HL-60/S4 treated with retinoic acid at 250 ng/mL for 4 days and 3 days (cell line): ENCODE measurements around the gene ATP5F1D.

ENCODE experiments used
- in situ Hi-C: fragments of 300-500 bp; cut with MboI; formaldehyde crosslinking; loops from 2 replicates; pipeline ENCODE4 v1.7.0; 2022; ENCODE audit warnings: low sequenced_read_pairs

The ATP5F1D gene

DNA sequence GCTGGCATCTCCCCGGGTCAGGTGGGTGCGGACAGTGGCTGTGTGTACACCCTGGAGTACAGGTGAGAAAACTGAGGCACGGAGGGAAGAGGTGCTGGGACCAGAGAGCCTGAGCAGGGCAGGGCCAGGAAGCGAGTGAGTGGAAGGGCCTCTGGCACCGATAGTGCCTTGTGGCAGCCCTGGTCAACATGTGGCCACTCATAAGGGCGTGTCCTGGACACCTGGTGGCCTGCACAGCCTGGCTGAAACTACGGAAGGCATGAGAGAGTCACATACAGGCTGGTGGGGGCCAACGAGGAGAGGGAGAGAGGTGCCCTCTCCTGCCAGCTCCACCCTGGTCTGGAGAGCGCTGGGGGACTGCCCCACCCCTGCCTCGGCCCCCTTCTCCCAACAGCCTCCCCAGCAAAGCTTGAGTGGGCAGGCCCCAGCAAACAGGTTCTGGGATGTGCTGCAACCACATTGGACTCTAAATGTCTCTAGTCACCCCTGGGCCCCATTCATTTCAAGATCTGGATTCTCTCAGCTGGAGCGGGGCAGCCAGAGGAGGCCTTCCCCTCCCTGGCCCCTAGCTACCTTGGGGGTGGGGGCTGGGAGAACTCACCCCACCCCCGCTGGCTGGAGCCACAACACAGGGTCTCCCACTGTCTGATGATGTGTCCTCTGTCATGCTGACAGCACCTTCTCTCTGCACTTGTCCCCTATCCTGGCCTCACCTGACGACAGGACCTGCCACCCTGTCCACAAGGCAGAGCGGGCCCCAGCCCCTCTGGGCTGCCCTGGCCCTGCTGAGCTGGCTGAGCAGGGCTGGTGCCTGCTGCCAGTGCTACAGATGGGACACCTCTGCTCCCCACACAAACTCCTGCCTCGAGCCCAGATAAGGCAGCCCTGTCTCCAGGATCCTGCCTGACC, 9.6 kb upstream of the ATP5F1D start:
- in situ Hi-C loops, result no loop called here

DNA sequence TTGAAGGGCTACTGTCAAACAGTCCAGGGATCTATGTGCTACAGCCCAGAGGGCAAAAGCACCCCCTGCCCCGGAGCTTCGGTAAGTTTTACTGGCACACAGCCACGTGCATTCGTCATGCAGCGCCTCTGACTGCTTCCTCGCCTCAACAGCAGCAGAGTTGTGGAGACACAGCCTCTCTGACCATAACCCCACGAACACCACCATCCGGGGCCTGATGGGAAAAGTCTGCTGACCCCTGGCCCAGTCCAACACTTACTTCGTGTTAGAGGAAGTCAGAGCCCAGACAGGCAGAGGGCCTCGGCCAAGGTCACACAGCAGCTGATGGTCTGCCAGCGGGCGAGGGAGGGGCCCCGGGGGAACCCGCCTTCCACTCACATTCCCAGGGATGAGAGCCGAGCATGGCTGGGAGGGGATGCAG, 8.9 kb upstream of the ATP5F1D start:
- in situ Hi-C loops, result no loop called here

- in situ Hi-C loops, result no loop called here
These were observed 8.4 kb upstream of the ATP5F1D start for GRCh38 chr19:1233115-1233667.

DNA sequence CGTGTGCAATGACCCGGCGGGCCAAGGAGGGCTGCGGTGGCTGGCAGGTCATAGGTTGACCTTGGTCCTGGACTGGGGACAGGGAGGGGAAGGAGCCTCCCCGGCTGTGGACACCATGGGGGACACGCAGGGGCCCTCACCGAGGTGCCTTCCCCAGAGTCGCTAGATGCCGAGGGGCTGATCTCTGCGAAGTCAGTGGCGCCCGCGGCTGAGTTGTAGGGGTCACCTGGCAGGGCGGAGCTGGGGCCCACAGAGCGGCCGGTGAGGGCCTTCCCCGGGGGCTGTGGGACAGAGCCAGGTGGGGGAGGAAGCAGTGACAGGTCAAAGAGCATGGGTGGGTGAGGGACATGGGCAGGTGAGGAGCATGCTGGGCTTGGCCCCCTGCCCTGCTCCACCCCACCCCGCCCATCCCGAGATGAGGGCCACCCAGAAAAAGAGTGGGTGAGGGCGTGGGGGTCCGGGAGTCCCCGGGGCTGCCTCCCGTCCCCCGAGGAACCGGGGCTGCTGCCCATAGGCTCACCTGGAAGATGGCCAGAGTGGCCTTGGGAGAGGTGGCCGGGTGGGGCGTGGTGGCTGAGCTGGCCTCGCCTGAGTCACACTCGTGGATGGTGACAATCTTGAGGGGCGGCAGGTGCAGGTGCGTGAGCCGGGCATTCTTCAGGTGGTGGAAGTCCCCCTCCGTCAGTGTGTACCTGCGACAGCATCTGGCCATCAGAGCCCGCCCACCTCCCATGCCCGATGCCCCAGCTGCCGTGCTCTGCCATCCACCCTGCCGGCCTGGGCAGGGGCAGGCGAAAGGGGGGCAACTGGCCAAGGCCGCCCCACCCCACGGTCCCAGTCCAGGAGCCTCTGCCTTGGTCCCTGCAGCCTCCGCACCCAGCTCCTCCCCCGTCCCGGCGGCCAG, 7.2 kb upstream of the ATP5F1D start:
- in situ Hi-C loops, result no loop called here

- in situ Hi-C loops, result no loop called here
These were observed 6.6 kb upstream of the ATP5F1D start for GRCh38 chr19:1234955-1235380.

- in situ Hi-C loops, result no loop called here
These were observed 5.7 kb upstream of the ATP5F1D start for GRCh38 chr19:1235625-1236538.

- in situ Hi-C loops, result no loop called here
These were observed 5.0 kb upstream of the ATP5F1D start for GRCh38 chr19:1236576-1236975.

DNA sequence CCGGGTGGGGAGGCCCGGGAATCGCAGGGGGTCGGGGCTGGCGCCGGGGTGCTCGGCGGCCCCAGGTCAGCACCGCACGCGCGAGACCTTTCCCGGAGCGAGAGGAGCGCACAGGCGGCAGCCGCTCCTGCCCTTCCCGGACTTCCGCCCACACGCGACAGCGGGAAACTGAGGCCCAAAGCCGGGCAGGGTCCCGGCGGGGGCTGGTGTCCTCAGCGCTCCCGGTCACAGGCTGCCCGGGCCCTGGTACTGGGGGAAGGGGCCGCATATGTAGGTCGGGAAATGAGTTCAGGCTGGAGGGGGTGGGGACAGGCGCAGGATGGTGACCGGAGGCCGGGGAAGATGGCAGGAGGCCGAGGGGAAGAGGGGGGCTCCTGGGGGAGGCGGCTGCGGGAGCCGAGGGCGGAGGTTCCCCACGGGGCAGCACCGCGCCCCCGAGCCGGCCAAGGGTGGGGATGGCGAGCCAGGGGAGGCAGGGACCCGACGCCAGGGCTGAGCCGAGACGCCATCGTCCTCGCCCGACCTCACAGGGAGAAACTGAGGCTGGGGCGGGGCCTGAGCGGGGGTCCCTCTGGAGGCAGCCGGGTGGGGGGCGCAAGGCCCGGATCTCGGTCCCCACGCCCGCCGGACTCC, 4.4 kb upstream of the ATP5F1D start:
- in situ Hi-C loops, result no loop called here

DNA sequence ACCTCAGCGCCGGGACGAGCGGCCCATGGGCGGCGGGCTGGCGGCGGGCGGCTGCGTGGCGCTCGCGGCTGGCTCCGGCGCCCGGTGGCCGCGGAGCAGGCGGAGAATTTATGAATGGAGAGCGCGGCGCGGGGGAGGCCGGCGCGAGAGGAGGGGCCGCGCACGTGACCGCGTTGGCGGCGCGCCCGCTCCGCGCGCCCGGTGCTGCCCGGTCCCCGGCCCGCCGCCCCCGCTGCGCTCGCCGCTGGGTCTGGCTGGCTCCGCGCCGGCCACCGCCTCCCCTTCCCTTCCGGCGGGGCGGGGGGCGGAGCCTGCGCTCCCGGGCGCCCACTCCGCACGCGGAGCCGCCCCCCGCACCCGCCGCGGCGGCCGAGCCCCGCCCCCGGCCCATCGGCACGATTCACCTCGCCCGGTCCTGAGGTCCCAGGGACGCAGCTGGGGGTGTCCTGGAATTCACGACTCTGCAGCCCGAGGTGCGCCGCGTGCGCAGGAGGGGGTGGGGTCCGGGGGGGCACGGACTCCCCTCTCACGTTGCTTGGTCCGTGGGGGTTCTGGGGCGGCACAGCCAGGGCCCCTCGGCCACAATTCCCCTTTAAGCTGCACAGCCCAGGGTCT, 3.7 kb upstream of the ATP5F1D start, which contains the start of gene CBARP:
CBARP (minus strand) TSS at position 252 of the 615 bp plus-strand sequence. CDS start 1,905 bp downstream, outside the sequence.
- in situ Hi-C loops, result no loop called here

DNA sequence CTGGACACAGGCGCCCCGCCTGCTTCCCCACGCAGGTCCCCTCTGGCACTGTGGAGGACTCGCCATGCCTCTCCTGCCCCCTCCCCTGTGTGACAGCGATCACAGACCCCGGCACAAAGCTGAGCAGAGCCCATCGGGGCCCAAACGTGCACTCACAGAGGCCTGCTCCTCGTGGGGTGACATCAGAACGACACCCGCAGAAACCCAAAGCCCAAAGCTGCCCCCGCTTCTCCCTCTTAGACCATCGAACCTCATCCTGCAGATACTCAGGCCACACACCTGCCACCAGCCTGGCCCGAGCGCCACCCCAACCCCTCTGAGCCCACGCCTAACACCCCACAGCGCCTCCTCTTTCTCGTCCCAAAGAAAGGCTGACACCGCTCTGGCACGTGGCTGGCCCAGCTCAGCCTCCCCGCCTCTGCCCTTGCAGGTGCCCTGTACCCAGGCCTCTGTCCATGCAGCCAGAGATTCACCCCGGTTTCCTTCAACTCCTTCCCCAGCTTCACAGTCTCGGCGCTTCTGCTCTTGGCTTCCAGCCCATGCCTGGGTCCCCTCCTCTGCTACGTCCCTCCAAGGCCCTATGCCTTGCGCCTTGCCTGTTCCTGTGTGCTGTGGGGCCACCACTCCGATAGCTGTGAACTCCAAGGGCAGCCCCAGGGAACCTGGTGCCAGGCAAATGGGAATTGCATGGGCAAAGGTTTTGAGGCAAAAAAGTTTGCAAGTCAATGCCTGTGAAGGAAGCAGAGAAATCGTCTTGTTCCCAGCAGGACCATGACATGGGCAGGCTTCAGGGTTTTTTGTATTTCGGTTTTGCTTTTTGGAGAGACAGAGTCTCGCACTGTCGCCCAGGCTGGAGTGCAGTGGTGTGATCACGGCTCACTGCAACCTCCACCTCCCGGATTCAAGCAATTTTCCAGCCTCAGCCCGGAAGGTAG, 2.9 kb upstream of the ATP5F1D start:
- in situ Hi-C loops, result no loop called here

DNA sequence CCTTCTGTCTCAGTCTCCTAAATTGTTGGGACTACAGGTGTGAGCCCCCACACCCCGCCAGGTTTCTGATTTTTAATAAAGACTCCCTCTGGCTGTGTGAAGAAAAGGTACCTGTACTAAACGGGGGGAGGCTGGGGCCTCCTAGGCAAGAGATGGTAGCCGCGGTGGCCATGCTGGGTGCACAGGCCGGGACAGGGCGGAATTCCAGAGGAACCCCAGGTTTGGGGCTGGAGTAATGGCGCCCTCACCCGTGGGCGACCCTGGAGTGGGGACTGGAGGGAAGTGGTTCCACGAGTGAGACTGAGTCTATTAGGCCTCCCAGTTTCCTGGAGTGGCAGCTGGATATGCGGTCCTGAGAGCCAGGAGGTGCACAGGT, 2.1 kb upstream of the ATP5F1D start:
- in situ Hi-C loops, result no loop called here

- in situ Hi-C loops, result no loop called here
These were observed 1.5 kb upstream of the ATP5F1D start for GRCh38 chr19:1239796-1240737.

GRCh38 chr19:1240925-1241324, 626 bp upstream of the ATP5F1D start:
- in situ Hi-C loops, result no loop called here

DNA sequence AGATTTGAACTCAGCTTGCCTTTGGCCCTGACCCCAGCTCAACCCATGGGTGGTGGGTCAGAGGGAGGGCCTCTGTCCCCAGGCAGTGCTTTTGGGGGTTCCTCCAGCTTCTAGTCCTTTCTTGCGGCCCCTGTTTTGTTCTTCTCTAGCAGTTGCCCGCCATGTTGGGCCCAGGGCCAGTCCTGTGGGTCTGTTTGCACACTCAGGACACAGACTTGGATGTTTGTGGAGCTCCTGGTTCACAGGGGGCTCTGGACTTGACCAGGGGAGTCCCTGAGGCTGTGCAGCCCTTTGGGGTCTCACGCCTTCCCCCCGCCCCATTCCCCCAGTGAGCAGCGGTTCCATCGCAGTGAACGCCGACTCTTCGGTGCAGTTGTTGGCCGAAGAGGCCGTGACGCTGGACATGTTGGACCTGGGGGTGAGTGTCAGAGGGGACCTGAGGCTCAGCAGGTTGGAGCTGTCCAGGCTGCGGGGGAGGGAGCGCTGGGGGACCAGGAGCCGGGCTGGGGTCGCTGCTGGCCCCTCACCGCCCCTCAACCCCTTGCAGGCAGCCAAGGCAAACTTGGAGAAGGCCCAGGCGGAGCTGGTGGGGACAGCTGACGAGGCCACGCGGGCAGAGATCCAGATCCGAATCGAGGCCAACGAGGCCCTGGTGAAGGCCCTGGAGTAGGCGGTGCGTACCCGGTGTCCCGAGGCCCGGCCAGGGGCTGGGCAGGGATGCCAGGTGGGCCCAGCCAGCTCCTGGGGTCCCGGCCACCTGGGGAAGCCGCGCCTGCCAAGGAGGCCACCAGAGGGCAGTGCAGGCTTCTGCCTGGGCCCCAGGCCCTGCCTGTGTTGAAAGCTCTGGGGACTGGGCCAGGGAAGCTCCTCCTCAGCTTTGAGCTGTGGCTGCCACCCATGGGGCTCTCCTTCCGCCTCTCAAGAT, 2.5 kb downstream of the ATP5F1D start:
- in situ Hi-C loops, result no loop called here

- in situ Hi-C loops, result no loop called here
These were observed 3.3 kb downstream of the ATP5F1D start for GRCh38 chr19:1244693-1245451.
